ENCODE measurements around the gene HDGFL1.

DNA sequence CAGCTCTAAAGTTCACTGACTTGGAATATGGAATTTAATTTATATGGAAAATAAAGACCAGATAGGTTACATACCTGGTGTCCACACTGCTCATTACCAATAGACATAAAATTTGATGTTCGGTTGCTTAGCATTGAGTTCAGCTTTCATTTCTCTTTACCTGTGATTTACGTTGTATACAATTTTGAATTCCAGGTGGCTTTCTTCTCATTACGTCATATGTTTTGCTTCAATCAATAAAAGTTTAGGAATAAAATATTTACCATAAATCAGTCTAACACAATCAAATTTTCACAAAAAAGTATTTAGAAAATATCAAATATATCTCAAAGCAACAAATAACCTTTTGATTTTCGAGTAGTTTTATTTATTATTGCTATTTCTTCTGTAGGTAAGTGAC is 40.8 kb downstream of the HDGFL1 start:
- TF ChIP-seq, protein P1, sequence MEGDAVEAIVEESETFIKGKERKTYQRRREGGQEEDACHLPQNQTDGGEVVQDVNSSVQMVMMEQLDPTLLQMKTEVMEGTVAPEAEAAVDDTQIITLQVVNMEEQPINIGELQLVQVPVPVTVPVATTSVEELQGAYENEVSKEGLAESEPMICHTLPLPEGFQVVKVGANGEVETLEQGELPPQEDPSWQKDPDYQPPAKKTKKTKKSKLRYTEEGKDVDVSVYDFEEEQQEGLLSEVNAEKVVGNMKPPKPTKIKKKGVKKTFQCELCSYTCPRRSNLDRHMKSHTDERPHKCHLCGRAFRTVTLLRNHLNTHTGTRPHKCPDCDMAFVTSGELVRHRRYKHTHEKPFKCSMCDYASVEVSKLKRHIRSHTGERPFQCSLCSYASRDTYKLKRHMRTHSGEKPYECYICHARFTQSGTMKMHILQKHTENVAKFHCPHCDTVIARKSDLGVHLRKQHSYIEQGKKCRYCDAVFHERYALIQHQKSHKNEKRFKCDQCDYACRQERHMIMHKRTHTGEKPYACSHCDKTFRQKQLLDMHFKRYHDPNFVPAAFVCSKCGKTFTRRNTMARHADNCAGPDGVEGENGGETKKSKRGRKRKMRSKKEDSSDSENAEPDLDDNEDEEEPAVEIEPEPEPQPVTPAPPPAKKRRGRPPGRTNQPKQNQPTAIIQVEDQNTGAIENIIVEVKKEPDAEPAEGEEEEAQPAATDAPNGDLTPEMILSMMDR (conservative IDR thresholded peaks at IDR 0.05; ENCODE audit: low read depth, low read length), result no peak
- TF ChIP-seq EZH2 (IDR thresholded peaks at IDR 0.05; ENCODE audit: borderline replicate concordance, low read depth, low read length, poor library complexity, severe bottlenecking), result no peak

Measured in A673 (cell line).